Left ventricle myocardium inferior (tissue), 1 donor: ENCODE data around the gene ARSJ. TPM values are rescaled to one million over a fixed set of nuclear protein-coding genes. Genes with fewer than 3 reads are reported as not detected.

Experiments used
- DNase-seq: peaks from one replicate; pipeline ENCODE4 v3.0.0-alpha.2; 2020
- H3K27ac ChIP-seq: fragments of 200-600 bp; replicated peaks from 2 replicates; pipeline ENCODE4 v1.8.0; 2021
- H3K27me3 ChIP-seq: fragments of 200-600 bp; 2 replicates; pipeline ENCODE4 v1.8.0; 2021; ENCODE audit warnings: low read depth
- H3K36me3 ChIP-seq: fragments of 200-600 bp; 2 replicates; pipeline ENCODE4 v1.8.0; 2021
- H3K4me1 ChIP-seq: fragments of 200-600 bp; 2 replicates; pipeline ENCODE4 v1.8.0; 2021
- H3K4me3 ChIP-seq: fragments of 200-600 bp; 2 replicates; pipeline ENCODE4 v1.8.0; 2021; ENCODE audit warnings: mild to moderate bottlenecking, moderate library complexity
- H3K9me3 ChIP-seq: fragments of 200-600 bp; replicated peaks from 2 replicates; pipeline ENCODE4 v1.8.0; 2021
- CTCF ChIP-seq: fragments of 200-600 bp; IDR thresholded peaks from 2 replicates; pipeline ENCODE4 v1.8.0; 2021; ENCODE audit warnings: antibody characterized with exemption, mild to moderate bottlenecking, borderline replicate concordance
- intact Hi-C: fragments of 100-400 bp; cut with micrococcal nuclease; formaldehyde crosslinking; loops from one replicate; pipeline ENCODE4 v1.11.0; 2022
- total RNA-seq: library from RNA; stranded (reverse); fragmentation: NEBNext Ultra II Directional; extraction: Animal tissue kit (Norgen Biotek cat#: 25700); gene quantifications from one replicate; pipeline ENCODE4 v1.2.1, GENCODE V29; 2021
- donor health status: DM: no; HTN: yes; CAD: no; lungs with severe emphysema.

ARSJ gene
- total RNA-seq, 1 donor from 2014 or later: 1.2 TPM

GRCh38 chr4:113872426-113873260 lies 106.8 kb downstream of the ARSJ start:
- Histone ChIP-seq H3K4me3 (no peak overlapping the region), H3K36me3 (no peaks in the 10 kb centered on the region), H3K27me3 (no peaks in the 10 kb centered on the region), H3K4me1 (no peaks in the 10 kb centered on the region), H3K27ac (no peak overlapping the region), H3K9me3 (no peaks in the 10 kb centered on the region)
- no peak for TF ChIP-seq CTCF
- DNase-seq: no peak
- intact Hi-C loops: no loop called here

GRCh38 chr4:113871080-113871479 lies 108.4 kb downstream of the ARSJ start:
- H3K4me1 ChIP-seq: no peaks in the 10 kb centered on the region
- no peak for TF ChIP-seq CTCF
- no peak overlapping the region for H3K4me3 ChIP-seq
- no peaks in the 10 kb centered on the region for H3K9me3 ChIP-seq
- no peaks in the 10 kb centered on the region for H3K27me3 ChIP-seq
- DNase-seq: no peak
- H3K36me3 ChIP-seq: no peaks in the 10 kb centered on the region
- intact Hi-C loops: no loop called here
- no peak overlapping the region for H3K27ac ChIP-seq

- no peaks in the 10 kb centered on the region for H3K4me1 ChIP-seq
- H3K9me3 ChIP-seq: no peaks in the 10 kb centered on the region
- H3K27ac ChIP-seq: no peak overlapping the region
- no peaks in the 10 kb centered on the region for H3K36me3 ChIP-seq
- no peak for DNase-seq
- H3K27me3 ChIP-seq: no peaks in the 10 kb centered on the region
- TF ChIP-seq CTCF: no peak
- H3K4me3 ChIP-seq: no peak overlapping the region
- intact Hi-C loops: no loop called here
Observed at GRCh38 chr4:113869743-113870375, 109.6 kb downstream of the ARSJ start.

- no peaks in the 10 kb centered on the region for H3K27me3 ChIP-seq
- no peak for DNase-seq
- no peak for TF ChIP-seq CTCF
Observed at GRCh38 chr4:113866611-113867010, 112.8 kb downstream of the ARSJ start.

GRCh38 chr4:113858924-113859323 lies 120.5 kb downstream of the ARSJ start:
- no peaks in the 10 kb centered on the region for H3K27me3 ChIP-seq
- no peak overlapping the region for H3K4me3 ChIP-seq
- no peaks in the 10 kb centered on the region for H3K36me3 ChIP-seq
- no peaks in the 10 kb centered on the region for H3K9me3 ChIP-seq
- no peak overlapping the region for H3K27ac ChIP-seq
- no peaks in the 10 kb centered on the region for H3K4me1 ChIP-seq
- no peak for TF ChIP-seq CTCF
- DNase-seq: no peak
- intact Hi-C loops: no loop called here

More at GRCh38 chr4:113866611-113867010, 112.8 kb downstream of the ARSJ start:
- intact Hi-C loops: no loop called here
- H3K36me3 ChIP-seq: no peaks in the 10 kb centered on the region
- H3K9me3 ChIP-seq: no peaks in the 10 kb centered on the region
- no peak overlapping the region for H3K27ac ChIP-seq
- H3K4me3 ChIP-seq: no peak overlapping the region
- H3K4me1 ChIP-seq: no peaks in the 10 kb centered on the region
